GM19025 (cell line): ENCODE results near the gene MB.

Experiments used
- ATAC-seq: cut with Tn5 transposase; IDR thresholded peaks from one replicate; pipeline ENCODE4 v1.9.1; 2021; ENCODE audit warnings: mild to moderate bottlenecking, low read depth, moderate library complexity; ENCODE audit not compliant: unreplicated experiment

Gene MB

GRCh38 chr22:35558719-35559118 is 58.4 kb downstream of the MB start:
- ATAC-seq, result no peak

DNA sequence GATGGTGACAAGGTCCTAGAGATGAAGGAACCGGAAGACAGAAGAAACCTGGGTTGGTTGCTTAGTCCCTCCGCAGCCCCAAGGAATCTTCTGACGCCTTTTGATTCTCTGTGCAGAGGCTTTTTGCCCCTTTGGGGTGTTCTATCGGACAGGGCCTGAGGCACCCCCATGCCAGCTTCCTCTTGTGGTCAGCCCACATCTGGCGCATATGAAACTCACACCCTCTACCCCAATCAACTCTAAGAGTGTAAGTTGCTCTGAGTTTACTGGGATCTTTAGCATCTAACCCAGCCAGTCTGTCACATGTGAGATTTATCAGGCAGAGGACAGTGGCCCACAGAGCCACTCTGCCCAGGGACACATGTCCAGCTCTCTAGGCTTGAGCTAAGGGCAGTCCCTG is 59.1 kb downstream of the MB start:
- no peak for ATAC-seq
